OCI-LY3 (cell line): ENCODE measurements around the gene WDR19.

Source experiments
- H2AFZ ChIP-seq: fragments of 200-600, 300-600 bp; shearing (Covaris generic); 2 replicates; pipeline ENCODE4 v1.6.0; 2014; ENCODE audit warnings: antibody characterized with exemption, low read depth, low read length
- H3K27ac ChIP-seq: fragments of 200-600, 300-600 bp; sonication (generic); 2 replicates; pipeline ENCODE4 v1.5.1; 2014; ENCODE audit warnings: mild to moderate bottlenecking, low read length, moderate library complexity, mixed read lengths
- H3K27me3 ChIP-seq: fragments of 200-600, 300-600 bp; sonication (generic); 2 replicates; pipeline ENCODE4 v1.6.1; 2014; ENCODE audit warnings: low read depth, low read length, mixed read lengths
- H3K36me3 ChIP-seq: fragments of 200-600, 300-600 bp; sonication (generic); replicated peaks from 2 replicates; pipeline ENCODE3; 2014; ENCODE audit warnings: low read depth, low read length, mixed read lengths
- H3K4me1 ChIP-seq: fragments of 300-600, 200-600 bp; sonication (generic); 2 replicates; pipeline ENCODE4 v1.6.1; 2014; ENCODE audit warnings: low read length, mixed read lengths
- H3K4me2 ChIP-seq: fragments of 200-600, 300-600 bp; sonication (generic); 2 replicates; pipeline ENCODE4 v1.6.1; 2014; ENCODE audit warnings: low read length, mixed read lengths
- H3K4me3 ChIP-seq: fragments of 300-600, 200-600 bp; sonication (generic); 2 replicates; pipeline ENCODE4 v1.5.1; 2014; ENCODE audit warnings: antibody characterized with exemption, mild to moderate bottlenecking, low read length, moderate library complexity
- H3K79me2 ChIP-seq: fragments of 300-600, 200-600 bp; shearing (Covaris generic); 2 replicates; pipeline ENCODE4 v1.6.1; 2014; ENCODE audit warnings: mild to moderate bottlenecking, low read length, mixed read lengths
- H3K9ac ChIP-seq: fragments of 300-600, 200-600 bp; shearing (Covaris generic); 2 replicates; pipeline ENCODE4 v1.6.0; 2014; ENCODE audit warnings: mild to moderate bottlenecking, low read length, moderate library complexity
- H3K9me3 ChIP-seq: fragments of 200-600, 300-600 bp; shearing (Covaris generic); 2 replicates; pipeline ENCODE4 v1.6.1; 2014; ENCODE audit warnings: low read length, mixed read lengths; ENCODE audit not compliant: insufficient read depth
- H4K20me1 ChIP-seq: fragments of 200-600, 300-600 bp; sonication (generic); 2 replicates; pipeline ENCODE4 v1.6.1; 2016; ENCODE audit warnings: low read length, mixed read lengths; ENCODE audit not compliant: insufficient read depth
- CTCF ChIP-seq: fragments of 200-600, 300-600 bp; sonication (generic); IDR thresholded peaks from 2 replicates; pipeline ENCODE4 v1.5.1; 2014; ENCODE audit warnings: antibody characterized with exemption, low read length, low read depth
- EZH2phosphoT487 ChIP-seq: fragments of 200-600 bp; shearing (Covaris generic); IDR thresholded peaks from 2 replicates; pipeline ENCODE4 v1.6.1; 2018; ENCODE audit warnings: antibody characterized with exemption, mixed run types, low read depth

Gene WDR19

GRCh38 chr4:39243462-39243861 lies 61.1 kb downstream of the WDR19 start:
- Histone ChIP-seq H3K27me3 (no peaks in the 10 kb centered on the region), H3K4me1 (no peaks in the 10 kb centered on the region), H3K36me3 (no peaks in the 10 kb centered on the region), H3K79me2 (no peaks in the 10 kb centered on the region), H3K27ac (no peak overlapping the region), H3K9ac (no peak overlapping the region), H2AFZ (no peak overlapping the region), H4K20me1 (no peaks in the 10 kb centered on the region), H3K9me3 (no peaks in the 10 kb centered on the region), H3K4me2 (no peak overlapping the region), H3K4me3 (no peak overlapping the region)
- TF ChIP-seq CTCF = no peak
- no peak for TF ChIP-seq EZH2phosphoT487

- no peak overlapping the region for H2AFZ ChIP-seq
- H3K79me2 ChIP-seq = no peaks in the 10 kb centered on the region
- TF ChIP-seq CTCF = peak; percentile 20; the same call in 1 of the 2 replicates
- TF ChIP-seq EZH2phosphoT487 = no peak
- H3K27me3 ChIP-seq = no peaks in the 10 kb centered on the region
- no peaks in the 10 kb centered on the region for H3K9me3 ChIP-seq
- no peak overlapping the region for H3K4me3 ChIP-seq
- no peaks in the 10 kb centered on the region for H4K20me1 ChIP-seq
- peaks cover 3% of the 10 kb centered on the region for H3K36me3 ChIP-seq
- no peaks in the 10 kb centered on the region for H3K4me1 ChIP-seq
- no peak overlapping the region for H3K9ac ChIP-seq
- H3K27ac ChIP-seq = no peak overlapping the region
- H3K4me2 ChIP-seq = no peak overlapping the region
Measured at GRCh38 chr4:39255266-39255665, 72.9 kb downstream of the WDR19 start.

GRCh38 chr4:39255871-39256270 lies 73.5 kb downstream of the WDR19 start:
- no peaks in the 10 kb centered on the region for H3K27me3 ChIP-seq
- H3K4me3 ChIP-seq = no peak overlapping the region
- no peaks in the 10 kb centered on the region for H3K4me1 ChIP-seq
- no peak overlapping the region for H3K9ac ChIP-seq
- H3K9me3 ChIP-seq = no peaks in the 10 kb centered on the region
- TF ChIP-seq CTCF = no peak
- no peak for TF ChIP-seq EZH2phosphoT487
- H3K36me3 ChIP-seq = peaks cover 3% of the 10 kb centered on the region
- no peaks in the 10 kb centered on the region for H3K79me2 ChIP-seq
- no peak overlapping the region for H3K4me2 ChIP-seq
- H2AFZ ChIP-seq = no peak overlapping the region
- no peak overlapping the region for H3K27ac ChIP-seq
- no peaks in the 10 kb centered on the region for H4K20me1 ChIP-seq

- H3K27me3 ChIP-seq = no peaks in the 10 kb centered on the region
- no peaks in the 10 kb centered on the region for H3K9me3 ChIP-seq
- H4K20me1 ChIP-seq = no peaks in the 10 kb centered on the region
- H3K4me2 ChIP-seq = no peak overlapping the region
- no peak overlapping the region for H3K27ac ChIP-seq
- H3K79me2 ChIP-seq = no peaks in the 10 kb centered on the region
- peaks cover 3% of the 10 kb centered on the region for H3K36me3 ChIP-seq
- no peak overlapping the region for H3K4me3 ChIP-seq
- no peak overlapping the region for H2AFZ ChIP-seq
- H3K4me1 ChIP-seq = no peaks in the 10 kb centered on the region
- TF ChIP-seq EZH2phosphoT487 (no peak), CTCF (no peak)
- no peak overlapping the region for H3K9ac ChIP-seq
Measured at GRCh38 chr4:39256436-39256835, 74.1 kb downstream of the WDR19 start.
